ENCODE results near the gene XRCC1. TPM values are rescaled to one million over a fixed set of nuclear protein-coding genes. Genes with fewer than 3 reads are reported as not detected.

XRCC1 gene
- total and polyA plus RNA-seq, 10 of the 15 experiments (the other 5 are each of a cell fraction or from before 2014, with no cell fraction given) = 2.0 to 51.1 (median 33.7) TPM

GRCh38 chr19:43553656-43554055 lies 21.7 kb downstream of the XRCC1 start:
- ATAC-seq = no peak
- SMC1A ChIA-PET (ENCODE audit: uncharacterized antibody, unreplicated experiment) = no interaction called here
- in situ Hi-C loops (cut with MboI) = no loop called here
- no peak for FAIRE-seq
- Histone ChIP-seq H2AFZ (ENCODE audit: control insufficient read depth, low read depth, low read length) (no peak overlapping the region), H3K9me3 (replicated peaks; ENCODE audit: control insufficient read depth, insufficient read depth, low read length) (no peaks in the 10 kb centered on the region), H3K27me3 (replicated peaks in 1 of 2; ENCODE audit: control insufficient read depth in 2 of 2, insufficient read depth in 2 of 2, low read length in 1 of 2) (no peaks in the 10 kb centered on the region), H3K4me3 (no peak overlapping the region), H3K4me2 (ENCODE audit: control insufficient read depth, insufficient read depth) (no peak overlapping the region), H3K4me1 (ENCODE audit: control insufficient read depth, insufficient read depth, low read length) (no peaks in the 10 kb centered on the region), H3K79me2 (ENCODE audit: control insufficient read depth, insufficient read depth, low read length) (no peaks in the 10 kb centered on the region), H4K20me1 (ENCODE audit: control insufficient read depth, insufficient read depth) (no peaks in the 10 kb centered on the region), H3K9ac (ENCODE audit: control insufficient read depth, insufficient read depth, low read length) (no peak overlapping the region), H3K27ac (ENCODE audit: control insufficient read depth, insufficient read depth) (no peak overlapping the region), H3K36me3 (ENCODE audit: control insufficient read depth in 2 of 2, insufficient read depth in 2 of 2, low read length in 1 of 2) (peaks cover 11 to 13% of the 10 kb centered on the region in 2 experiments; a peak in 3 of 4 replicates)
- 70% methylated on average over 4 of the region's 4 CpGs for WGBS (ENCODE audit: insufficient coverage, insufficient replicate concordance, low lambda C conversion rate, missing lambda C conversion rate)
- CTCF ChIA-PET = interaction anchor here (2.8 to 10.1 kb wide), 5 partner anchors 11 to 42 kb away, joined by 14 to 169 read pairs (median 24); partner anchors contain the start of genes IRGQ, PINLYP, XRCC1 and ZNF576
- POLR2A ChIA-PET = interaction anchor here (0.7 kb wide), 1 partner anchor 28 kb away, joined by 4 read pairs; no protein-coding TSS in a partner anchor
- no peak for TF ChIP-seq CUX1 (IDR thresholded peaks at IDR 0.05; ENCODE audit: insufficient replicate concordance, low read depth, low read length)
- TF ChIP-seq CHD2 (IDR thresholded peaks at IDR 0.05; ENCODE audit: borderline replicate concordance, low read depth, low read length) = no peak
- TF ChIP-seq STAT3 (IDR thresholded peaks at IDR 0.05; ENCODE audit: low read depth, low read length) = no peak
- TF ChIP-seq RCOR1 (conservative IDR thresholded peaks at IDR 0.05; ENCODE audit: low read depth, low read length) = no peak
- no peak for TF ChIP-seq HDAC6 (IDR thresholded peaks at IDR 0.05; ENCODE audit: unreplicated experiment)
- no peak for TF ChIP-seq IRF4 (IDR thresholded peaks at IDR 0.05; ENCODE audit: low read depth, low read length)
- TF ChIP-seq ZNF24 (IDR thresholded peaks at IDR 0.05) = no peak
- TF ChIP-seq BRCA1 (IDR thresholded peaks at IDR 0.05; ENCODE audit: low read depth, low read length) = no peak
- intact Hi-C loops (cut with micrococcal nuclease; ENCODE audit: unreplicated experiment) = no loop called here
- no TSS peak for BruUV-seq (replicated peaks)
- DNase-seq (ENCODE audit: low read depth, low spot score) = no peak
- RAD21 ChIA-PET (ENCODE audit: unreplicated experiment) = interaction anchor here (0.9 to 4.8 kb wide), 4 partner anchors 31 to 256 kb away, joined by 3 to 92 read pairs (median 11); partner anchors contain the start of genes IRGQ and ZNF576

Measured in GM12878 (cell line).